ENCODE data around the gene PNPLA2. TPM values are rescaled to one million over a fixed set of nuclear protein-coding genes. Genes with fewer than 3 reads are reported as not detected.

PNPLA2 gene
- total RNA-seq, 1 donor: 27.7 TPM

GRCh38 chr11:795634-796564 lies 22.8 kb upstream of the PNPLA2 start:
- peak overlapping the region; percentile 77 for H3K4me3 ChIP-seq (ENCODE audit: low read depth, low read length)
- no peak for TF ChIP-seq CTCF (IDR thresholded peaks at IDR 0.05; ENCODE audit: insufficient read depth, low read length)
- DNase-seq (ENCODE audit: low read depth): peak; percentile 70

- no peak for DNase-seq (ENCODE audit: low read depth)
- no peak for TF ChIP-seq CTCF (IDR thresholded peaks at IDR 0.05; ENCODE audit: insufficient read depth, low read length)
- peak overlapping the region; percentile 77 for H3K4me3 ChIP-seq (ENCODE audit: low read depth, low read length)
Observed at GRCh38 chr11:796565-797295, 22.0 kb upstream of the PNPLA2 start.

GRCh38 chr11:797296-798092 lies 21.2 kb upstream of the PNPLA2 start:
- no peak for TF ChIP-seq CTCF (IDR thresholded peaks at IDR 0.05; ENCODE audit: insufficient read depth, low read length)
- DNase-seq (ENCODE audit: low read depth): peak; percentile 70
- peak overlapping the region; percentile 77 for H3K4me3 ChIP-seq (ENCODE audit: low read depth, low read length)

- H3K4me3 ChIP-seq (ENCODE audit: low read depth, low read length): peak within 1 kb of the TSS; percentile 77
- peak; percentile 67 for TF ChIP-seq CTCF (IDR thresholded peaks at IDR 0.05; ENCODE audit: insufficient read depth, low read length)
- peak; percentile 58 for DNase-seq (ENCODE audit: low read depth)
Observed at GRCh38 chr11:798093-798713, 20.5 kb upstream of the PNPLA2 start, which contains the start of gene SLC25A22. SLC25A22 (minus strand) TSS chr11:798281; CDS start chr11:795006, 3,275 bp downstream.

GRCh38 chr11:799641-800316 lies 18.9 kb upstream of the PNPLA2 start:
- no peak for DNase-seq (ENCODE audit: low read depth)
- no peak overlapping the region for H3K4me3 ChIP-seq (ENCODE audit: low read depth, low read length)
- TF ChIP-seq CTCF (IDR thresholded peaks at IDR 0.05; ENCODE audit: insufficient read depth, low read length): no peak
